ENCODE measurements around the gene ZFP91.

GRCh38 chr11:58608331-58608730 lies 29.5 kb downstream of the ZFP91 start:
- no peak for TF ChIP-seq ZNF274 (IDR thresholded peaks at IDR 0.05; ENCODE audit: low read depth, low read length)
- TF ChIP-seq CTCF (IDR thresholded peaks at IDR 0.05 in 2 of 3, conservative IDR thresholded peaks at IDR 0.05 in 1 of 3; ENCODE audit: borderline replicate concordance in 1 of 3, insufficient read depth in 1 of 3, low read depth in 2 of 3, low read length in 2 of 3): no peak
- TF ChIP-seq POLR2AphosphoS5 (IDR thresholded peaks at IDR 0.05; ENCODE audit: low read depth, low read length): no peak
- TF ChIP-seq EZH2 (IDR thresholded peaks at IDR 0.05): no peak
- TF ChIP-seq POLR2A (IDR thresholded peaks at IDR 0.05; ENCODE audit: borderline replicate concordance, extremely low read depth, insufficient read depth, insufficient read length): no peak
- TF ChIP-seq YY1 (IDR thresholded peaks at IDR 0.05; ENCODE audit: extremely low read depth, insufficient replicate concordance, low read depth, low read length): no peak
- no peak for TF ChIP-seq MAX (IDR thresholded peaks at IDR 0.05)
- TF ChIP-seq SIN3A (IDR thresholded peaks at IDR 0.05; ENCODE audit: low read depth): no peak
